WTC11 (cell line): ENCODE results near the gene PAPOLA. TPM values are rescaled to one million over a fixed set of nuclear protein-coding genes. Genes with fewer than 3 reads are reported as not detected.

Source experiments
- ATAC-seq: fragments of 200-7000 bp; cut with Tn5 transposase; 2 replicates; pipeline ENCODE4 v1.10.0; 2021; ENCODE audit warnings: mild to moderate bottlenecking, moderate library complexity
- CTCF ChIA-PET: fragments of 300-600 bp; sonication (Branson Sonifier 250); formaldehyde crosslinking; loops from one replicate; lab custom pipeline; 2021; ENCODE audit warnings: antibody characterized with exemption; lab: Charles Lee
- POLR2A ChIA-PET: fragments of 350-600 bp; sonication (Branson Sonifier 250); formaldehyde crosslinking; loops from one replicate; lab custom pipeline; 2021; ENCODE audit warnings: antibody characterized with exemption; lab: Charles Lee
- DNase-seq: peaks from one replicate; pipeline ENCODE4 v3.0.0; 2021; ENCODE audit warnings: low spot score
- H3K27ac Mint-ChIP-seq: 2 replicates; pipeline ENCODE4 v1.8.0; 2021; ENCODE audit warnings: mixed read lengths
- H3K27me3 Mint-ChIP-seq: 2 replicates; pipeline ENCODE4 v1.8.0; 2021; ENCODE audit warnings: low read depth, mild to moderate bottlenecking, moderate library complexity, mixed read lengths
- H3K36me3 Mint-ChIP-seq: 2 replicates; pipeline ENCODE4 v1.8.0; 2021; ENCODE audit warnings: mixed read lengths
- H3K4me1 Mint-ChIP-seq: 2 replicates; pipeline ENCODE4 v1.8.0; 2022; ENCODE audit warnings: mixed read lengths
- H3K4me3 Mint-ChIP-seq: 2 replicates; pipeline ENCODE4 v1.8.0; 2021; ENCODE audit warnings: mild to moderate bottlenecking, moderate library complexity, mixed read lengths
- H3K9me3 Mint-ChIP-seq: 2 replicates; pipeline ENCODE4 v1.8.0; 2021; ENCODE audit warnings: mixed read lengths
- ESRRA ChIP-seq: sonication (generic); formaldehyde crosslinking; IDR thresholded peaks from 2 replicates; pipeline ENCODE4 v1.8.1; 2022; ENCODE audit warnings: mild to moderate bottlenecking, missing genetic modification reagents, borderline replicate concordance
- FOXJ3 ChIP-seq: sonication (generic); formaldehyde crosslinking; IDR thresholded peaks from 2 replicates; pipeline ENCODE4 v1.9.0; 2021; ENCODE audit warnings: missing genetic modification reagents, mild to moderate bottlenecking, borderline replicate concordance
- GABPB1 ChIP-seq: sonication (generic); formaldehyde crosslinking; IDR thresholded peaks from 2 replicates; pipeline ENCODE4 v1.8.1; 2023; ENCODE audit warnings: mild to moderate bottlenecking, missing genetic modification reagents
- GTF2I ChIP-seq: fragments of 250-450 bp; sonication (Bioruptor Pico); conservative IDR thresholded peaks from 2 replicates; pipeline ENCODE4 v1.4.0; 2021; ENCODE audit warnings: mild to moderate bottlenecking
- IRF2 ChIP-seq: sonication (generic); formaldehyde crosslinking; IDR thresholded peaks from 2 replicates; pipeline ENCODE4 v1.8.0; 2022; ENCODE audit warnings: low read depth, missing genetic modification reagents, borderline replicate concordance
- MYBL2 ChIP-seq: sonication (generic); formaldehyde crosslinking; IDR thresholded peaks from 2 replicates; pipeline ENCODE4 v1.8.1; 2023; ENCODE audit warnings: mild to moderate bottlenecking, moderate library complexity, missing genetic modification reagents
- NFE2L1 ChIP-seq: sonication (generic); formaldehyde crosslinking; IDR thresholded peaks from 2 replicates; pipeline ENCODE4 v1.8.1; 2023; ENCODE audit warnings: missing genetic modification reagents
- NFYB ChIP-seq: sonication (generic); formaldehyde crosslinking; conservative IDR thresholded peaks from 2 replicates; pipeline ENCODE4 v1.8.0; 2022; ENCODE audit warnings: low read depth, missing genetic modification reagents
- STAT6 ChIP-seq: sonication (generic); formaldehyde crosslinking; conservative IDR thresholded peaks from 2 replicates; pipeline ENCODE4 v1.8.1; 2023; ENCODE audit warnings: mild to moderate bottlenecking, low read depth, missing genetic modification reagents, moderate library complexity
- TP53 ChIP-seq: sonication (generic); formaldehyde crosslinking; IDR thresholded peaks from 2 replicates; pipeline ENCODE4 v1.8.1; 2023; ENCODE audit warnings: mild to moderate bottlenecking, missing genetic modification reagents
- ZBTB21 ChIP-seq: sonication (generic); formaldehyde crosslinking; IDR thresholded peaks from 2 replicates; pipeline ENCODE4 v1.8.1; 2023; ENCODE audit warnings: mild to moderate bottlenecking, missing genetic modification reagents, borderline replicate concordance
- ZBTB43 ChIP-seq: sonication (generic); formaldehyde crosslinking; IDR thresholded peaks from 2 replicates; pipeline ENCODE4 v1.8.1; 2023; ENCODE audit warnings: mild to moderate bottlenecking, missing genetic modification reagents
- ZNF121 ChIP-seq: sonication (generic); formaldehyde crosslinking; IDR thresholded peaks from 2 replicates; pipeline ENCODE4 v1.8.0; 2023; ENCODE audit warnings: missing genetic modification reagents
- ZNF138 ChIP-seq: sonication (generic); formaldehyde crosslinking; conservative IDR thresholded peaks from 2 replicates; pipeline ENCODE4 v1.8.1; 2022; ENCODE audit warnings: mild to moderate bottlenecking, moderate library complexity, missing genetic modification reagents
- ZNF219 ChIP-seq: sonication (generic); formaldehyde crosslinking; IDR thresholded peaks from 2 replicates; pipeline ENCODE4 v1.8.0; 2023; ENCODE audit warnings: missing genetic modification reagents, mild to moderate bottlenecking, borderline replicate concordance
- ZNF396 ChIP-seq: fragments of 250-450 bp; sonication (Bioruptor Pico); IDR thresholded peaks from 2 replicates; pipeline ENCODE4 v1.8.0; 2021; ENCODE audit warnings: mild to moderate bottlenecking, moderate library complexity, borderline replicate concordance
- ZNF416 ChIP-seq: fragments of 250-450 bp; sonication (Bioruptor Pico); IDR thresholded peaks from 2 replicates; pipeline ENCODE4 v1.9.0; 2021; ENCODE audit warnings: mild to moderate bottlenecking, inconsistent platforms
- ZNF423 ChIP-seq: fragments of 250-450 bp; sonication (Bioruptor Pico); IDR thresholded peaks from 2 replicates; pipeline ENCODE4 v2.1.2; 2022; ENCODE audit warnings: mild to moderate bottlenecking, moderate library complexity
- total RNA-seq: library from RNA; stranded (reverse); gene quantifications from 3 replicates; pipeline ENCODE4 v1.2.3, GENCODE V29; 2021
- TF ChIP-seq, protein P1 (sequence below): sonication (generic); formaldehyde crosslinking; IDR thresholded peaks from 2 replicates; pipeline ENCODE4 v1.8.0; 2023; ENCODE audit warnings: missing genetic modification reagents, mild to moderate bottlenecking, borderline replicate concordance
- TF ChIP-seq, protein P2 (sequence below): sonication (generic); formaldehyde crosslinking; conservative IDR thresholded peaks from 2 replicates; pipeline ENCODE4 v1.8.1; 2022; ENCODE audit warnings: mild to moderate bottlenecking, missing genetic modification reagents
- TF ChIP-seq, protein P3 (sequence below): sonication (generic); formaldehyde crosslinking; IDR thresholded peaks from 2 replicates; pipeline ENCODE4 v1.8.1; 2022; ENCODE audit warnings: mild to moderate bottlenecking, moderate library complexity, missing genetic modification reagents

PAPOLA gene
- total RNA-seq, 1 experiment from 2014 or later, result 210 TPM

GRCh38 chr14:96576937-96577336 lies 74.8 kb downstream of the PAPOLA start (continued):
- TF ChIP-seq MYBL2 (CRISPR knock-in tag) (no peak), ZBTB21 (CRISPR knock-in tag) (no peak), FOXJ3 (CRISPR knock-in tag) (no peak), NFE2L1 (CRISPR knock-in tag) (no peak), STAT6 (CRISPR knock-in tag) (no peak), ZBTB43 (CRISPR knock-in tag) (no peak)

DNA sequence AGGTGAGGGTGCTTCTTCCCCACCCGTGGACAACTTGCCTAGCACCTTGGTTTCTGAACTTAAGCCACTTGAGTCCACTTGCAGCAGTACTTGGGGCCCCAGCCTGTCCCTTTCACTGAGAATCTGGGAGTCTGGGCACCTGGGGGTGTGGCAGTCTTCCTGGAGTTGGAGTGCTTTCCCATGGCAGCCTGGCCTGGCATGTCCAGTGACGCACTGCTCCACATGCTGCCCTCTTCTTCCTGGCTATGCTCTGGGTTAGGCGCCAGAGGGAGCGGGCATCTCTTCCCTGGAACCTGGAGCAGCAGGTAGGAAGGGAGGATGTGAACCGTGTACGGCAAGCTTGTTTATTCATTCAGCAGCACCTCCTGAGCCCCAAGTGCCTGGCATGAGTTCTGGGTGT lies 76.4 kb downstream of the PAPOLA start:
- no peak for TF ChIP-seq ZNF416 (CRISPR knock-in tag)
- no peak overlapping the region for H3K27ac Mint-ChIP-seq
- peaks cover 33% of the 10 kb centered on the region for H3K4me1 Mint-ChIP-seq
- H3K4me3 Mint-ChIP-seq, result no peak overlapping the region
- ATAC-seq (no peak), DNase-seq (no peak)
- no peaks in the 10 kb centered on the region for H3K27me3 Mint-ChIP-seq
- POLR2A ChIA-PET, result no interaction called here
- H3K36me3 Mint-ChIP-seq, result no peaks in the 10 kb centered on the region
- CTCF ChIA-PET, result interaction anchor here (1.0 to 5.3 kb wide), 2 partner anchors 90 to 274 kb away, joined by 3 to 22 read pairs; no protein-coding TSS in a partner anchor
- no peaks in the 10 kb centered on the region for H3K9me3 Mint-ChIP-seq

GRCh38 chr14:96579358-96579757 lies 77.2 kb downstream of the PAPOLA start:
- DNase-seq, result no peak
- TF ChIP-seq ZNF121 (CRISPR knock-in tag) (no peak), GTF2I (CRISPR knock-in tag) (no peak), NFYB (no peak), ZNF219 (CRISPR knock-in tag) (no peak), ZNF423 (no peak), IRF2 (CRISPR knock-in tag) (no peak), TP53 (CRISPR knock-in tag) (no peak), ESRRA (CRISPR knock-in tag) (no peak), ZNF138 (no peak), GABPB1 (CRISPR knock-in tag) (no peak), ZNF396 (CRISPR knock-in tag) (no peak)
- TF ChIP-seq, protein P1, sequence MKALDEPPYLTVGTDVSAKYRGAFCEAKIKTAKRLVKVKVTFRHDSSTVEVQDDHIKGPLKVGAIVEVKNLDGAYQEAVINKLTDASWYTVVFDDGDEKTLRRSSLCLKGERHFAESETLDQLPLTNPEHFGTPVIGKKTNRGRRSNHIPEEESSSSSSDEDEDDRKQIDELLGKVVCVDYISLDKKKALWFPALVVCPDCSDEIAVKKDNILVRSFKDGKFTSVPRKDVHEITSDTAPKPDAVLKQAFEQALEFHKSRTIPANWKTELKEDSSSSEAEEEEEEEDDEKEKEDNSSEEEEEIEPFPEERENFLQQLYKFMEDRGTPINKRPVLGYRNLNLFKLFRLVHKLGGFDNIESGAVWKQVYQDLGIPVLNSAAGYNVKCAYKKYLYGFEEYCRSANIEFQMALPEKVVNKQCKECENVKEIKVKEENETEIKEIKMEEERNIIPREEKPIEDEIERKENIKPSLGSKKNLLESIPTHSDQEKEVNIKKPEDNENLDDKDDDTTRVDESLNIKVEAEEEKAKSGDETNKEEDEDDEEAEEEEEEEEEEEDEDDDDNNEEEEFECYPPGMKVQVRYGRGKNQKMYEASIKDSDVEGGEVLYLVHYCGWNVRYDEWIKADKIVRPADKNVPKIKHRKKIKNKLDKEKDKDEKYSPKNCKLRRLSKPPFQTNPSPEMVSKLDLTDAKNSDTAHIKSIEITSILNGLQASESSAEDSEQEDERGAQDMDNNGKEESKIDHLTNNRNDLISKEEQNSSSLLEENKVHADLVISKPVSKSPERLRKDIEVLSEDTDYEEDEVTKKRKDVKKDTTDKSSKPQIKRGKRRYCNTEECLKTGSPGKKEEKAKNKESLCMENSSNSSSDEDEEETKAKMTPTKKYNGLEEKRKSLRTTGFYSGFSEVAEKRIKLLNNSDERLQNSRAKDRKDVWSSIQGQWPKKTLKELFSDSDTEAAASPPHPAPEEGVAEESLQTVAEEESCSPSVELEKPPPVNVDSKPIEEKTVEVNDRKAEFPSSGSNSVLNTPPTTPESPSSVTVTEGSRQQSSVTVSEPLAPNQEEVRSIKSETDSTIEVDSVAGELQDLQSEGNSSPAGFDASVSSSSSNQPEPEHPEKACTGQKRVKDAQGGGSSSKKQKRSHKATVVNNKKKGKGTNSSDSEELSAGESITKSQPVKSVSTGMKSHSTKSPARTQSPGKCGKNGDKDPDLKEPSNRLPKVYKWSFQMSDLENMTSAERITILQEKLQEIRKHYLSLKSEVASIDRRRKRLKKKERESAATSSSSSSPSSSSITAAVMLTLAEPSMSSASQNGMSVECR (CRISPR knock-in tag), result no peak
- TF ChIP-seq, protein P2, sequence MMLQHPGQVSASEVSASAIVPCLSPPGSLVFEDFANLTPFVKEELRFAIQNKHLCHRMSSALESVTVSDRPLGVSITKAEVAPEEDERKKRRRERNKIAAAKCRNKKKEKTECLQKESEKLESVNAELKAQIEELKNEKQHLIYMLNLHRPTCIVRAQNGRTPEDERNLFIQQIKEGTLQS, result no peak
- TF ChIP-seq, protein P3, sequence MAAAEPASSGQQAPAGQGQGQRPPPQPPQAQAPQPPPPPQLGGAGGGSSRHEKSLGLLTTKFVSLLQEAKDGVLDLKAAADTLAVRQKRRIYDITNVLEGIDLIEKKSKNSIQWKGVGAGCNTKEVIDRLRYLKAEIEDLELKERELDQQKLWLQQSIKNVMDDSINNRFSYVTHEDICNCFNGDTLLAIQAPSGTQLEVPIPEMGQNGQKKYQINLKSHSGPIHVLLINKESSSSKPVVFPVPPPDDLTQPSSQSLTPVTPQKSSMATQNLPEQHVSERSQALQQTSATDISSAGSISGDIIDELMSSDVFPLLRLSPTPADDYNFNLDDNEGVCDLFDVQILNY (CRISPR knock-in tag), result no peak
- no peaks in the 10 kb centered on the region for H3K9me3 Mint-ChIP-seq
- no peaks in the 10 kb centered on the region for H3K27me3 Mint-ChIP-seq
- POLR2A ChIA-PET, result no interaction called here
- no peak overlapping the region for H3K27ac Mint-ChIP-seq
- CTCF ChIA-PET, result interaction anchor here (1.0 to 6.5 kb wide), 3 partner anchors 89 to 273 kb away, joined by 3 to 57 read pairs (median 22); no protein-coding TSS in a partner anchor
- peaks cover 31% of the 10 kb centered on the region for H3K4me1 Mint-ChIP-seq
- no peak for ATAC-seq
- H3K36me3 Mint-ChIP-seq, result no peaks in the 10 kb centered on the region
- no peak overlapping the region for H3K4me3 Mint-ChIP-seq
